ENCODE data around the gene ZNF76. TPM values are rescaled to one million over a fixed set of nuclear protein-coding genes. Genes with fewer than 3 reads are reported as not detected.

The ZNF76 gene
- total and polyA plus RNA-seq, 2 donors (not counting 3 experiments of a cell fraction or from before 2014, with no cell fraction given), result 27.9 to 34.6 TPM

- no peak for FAIRE-seq
- POLR2A ChIA-PET, result no interaction called here
- intact Hi-C loops (cut with micrococcal nuclease), result no loop called here
Measured at GRCh38 chr6:35311390-35312075, 52.0 kb downstream of the ZNF76 start.

More at GRCh38 chr6:35311390-35312075, 52.0 kb downstream of the ZNF76 start:
- Histone ChIP-seq H4K20me1 (replicated peaks; ENCODE audit: control insufficient read depth, extremely low read depth, insufficient read depth, low read length) (no peaks in the 10 kb centered on the region), H3K4me2 (ENCODE audit: insufficient read depth, low read length) (no peak overlapping the region), H3K4me3 (replicated peaks in 1 of 3; ENCODE audit: insufficient read depth in 1 of 3, low read depth in 1 of 3, low read length in 3 of 3) (no peak overlapping the region), H3K9me3 (replicated peaks; ENCODE audit: control insufficient read depth, insufficient read depth, low read length) (no peaks in the 10 kb centered on the region), H3K27ac (ENCODE audit: insufficient read depth, low read depth, low read length) (no peak overlapping the region), H3K27me3 (ENCODE audit: control insufficient read depth in 2 of 2, insufficient read depth in 2 of 2, low read length in 2 of 2) (peaks cover 0 to 3% of the 10 kb centered on the region in 2 experiments), H3K4me1 (ENCODE audit: control insufficient read depth, extremely low read depth, insufficient read depth, low read length) (peaks cover 6% of the 10 kb centered on the region), H3K9me1 (replicated peaks; ENCODE audit: control insufficient read depth, extremely low read depth, insufficient read depth, low read length) (no peaks in the 10 kb centered on the region), H3K79me2 (ENCODE audit: control insufficient read depth, insufficient read depth, low read length) (no peaks in the 10 kb centered on the region), H2AFZ (ENCODE audit: low read depth, low read length) (peak overlapping the region; percentile 47), H3K36me3 (ENCODE audit: control insufficient read depth in 2 of 2, extremely low read depth in 1 of 2, insufficient read depth in 2 of 2, low read length in 2 of 2) (no peaks in the 10 kb centered on the region), H3K9ac (replicated peaks; ENCODE audit: extremely low read depth, insufficient read depth, low read length) (no peak overlapping the region)
- dilution Hi-C loops (cut with MboI; ENCODE audit: extremely low pct_ligation_motif_present, low sequenced_read_pairs), result no loop called here
- no TSS peak for BruUV-seq (replicated peaks)
- TF ChIP-seq GATA2 (IDR thresholded peaks at IDR 0.05; ENCODE audit: insufficient read depth, insufficient read length, low read depth, low read length) (no peak), POLR2AphosphoS5 (IDR thresholded peaks at IDR 0.05; ENCODE audit: insufficient read depth, low read depth, low read length) (no peak), MYC (IDR thresholded peaks at IDR 0.05; ENCODE audit: low read depth, low read length) (no peak), EZH2 (IDR thresholded peaks at IDR 0.05; ENCODE audit: borderline replicate concordance, low read depth, low read length, severe bottlenecking) (no peak), POLR2A (IDR thresholded peaks at IDR 0.05; ENCODE audit: low read depth, low read length) (no peak), FOS (IDR thresholded peaks at IDR 0.05; ENCODE audit: borderline replicate concordance, insufficient read depth, low read length) (no peak), JUN (IDR thresholded peaks at IDR 0.05; ENCODE audit: borderline replicate concordance, insufficient read depth, insufficient read length, low read depth) (no peak)
- TF ChIP-seq, protein P1, sequence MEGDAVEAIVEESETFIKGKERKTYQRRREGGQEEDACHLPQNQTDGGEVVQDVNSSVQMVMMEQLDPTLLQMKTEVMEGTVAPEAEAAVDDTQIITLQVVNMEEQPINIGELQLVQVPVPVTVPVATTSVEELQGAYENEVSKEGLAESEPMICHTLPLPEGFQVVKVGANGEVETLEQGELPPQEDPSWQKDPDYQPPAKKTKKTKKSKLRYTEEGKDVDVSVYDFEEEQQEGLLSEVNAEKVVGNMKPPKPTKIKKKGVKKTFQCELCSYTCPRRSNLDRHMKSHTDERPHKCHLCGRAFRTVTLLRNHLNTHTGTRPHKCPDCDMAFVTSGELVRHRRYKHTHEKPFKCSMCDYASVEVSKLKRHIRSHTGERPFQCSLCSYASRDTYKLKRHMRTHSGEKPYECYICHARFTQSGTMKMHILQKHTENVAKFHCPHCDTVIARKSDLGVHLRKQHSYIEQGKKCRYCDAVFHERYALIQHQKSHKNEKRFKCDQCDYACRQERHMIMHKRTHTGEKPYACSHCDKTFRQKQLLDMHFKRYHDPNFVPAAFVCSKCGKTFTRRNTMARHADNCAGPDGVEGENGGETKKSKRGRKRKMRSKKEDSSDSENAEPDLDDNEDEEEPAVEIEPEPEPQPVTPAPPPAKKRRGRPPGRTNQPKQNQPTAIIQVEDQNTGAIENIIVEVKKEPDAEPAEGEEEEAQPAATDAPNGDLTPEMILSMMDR (IDR thresholded peaks at IDR 0.05; ENCODE audit: extremely low read depth in 1 of 2, insufficient read depth in 1 of 2, low read depth in 1 of 2, low read length in 2 of 2), result no peak
- TF ChIP-seq, protein P2, sequence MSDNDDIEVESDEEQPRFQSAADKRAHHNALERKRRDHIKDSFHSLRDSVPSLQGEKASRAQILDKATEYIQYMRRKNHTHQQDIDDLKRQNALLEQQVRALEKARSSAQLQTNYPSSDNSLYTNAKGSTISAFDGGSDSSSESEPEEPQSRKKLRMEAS (IDR thresholded peaks at IDR 0.05; ENCODE audit: insufficient read depth, insufficient read length), result no peak
- CTCF ChIA-PET, result interaction anchor here (1.2 kb wide), 1 partner anchor 14 kb away, joined by 3 read pairs; no protein-coding TSS in a partner anchor
- DNase-seq (ENCODE audit: low read depth, low spot score), result no peak
